ENCODE measurements around the gene CFAP20DC. TPM values are rescaled to one million over a fixed set of nuclear protein-coding genes. Genes with fewer than 3 reads are reported as not detected.

CFAP20DC gene
- total and polyA plus RNA-seq, 2 of the 8 experiments (the other 6 are each of a cell fraction or from before 2014, with no cell fraction given): 2.2 to 2.8 TPM

DNA sequence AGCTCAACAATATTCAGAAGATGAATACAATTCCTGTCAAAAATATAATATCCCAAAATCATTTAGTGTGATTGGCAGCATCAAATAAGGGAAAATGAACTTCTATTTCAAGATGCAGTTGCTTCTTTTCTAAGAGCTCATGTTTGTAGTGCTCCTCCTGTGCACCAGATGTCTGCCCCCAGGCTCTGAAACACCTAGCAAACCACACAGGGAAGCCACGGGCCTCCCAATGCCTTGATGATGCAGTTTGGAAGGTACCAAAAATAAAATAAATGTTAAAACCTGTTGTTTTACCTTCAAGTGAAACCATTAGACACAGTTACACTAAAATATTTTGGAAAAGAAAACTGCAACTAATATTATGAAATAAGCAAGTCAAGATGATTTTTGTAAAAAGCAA, 22.2 kb downstream of the CFAP20DC start:
- no peak overlapping the region for H3K14ac ChIP-seq (ENCODE audit: insufficient read length)
- no peak for FAIRE-seq
- TF ChIP-seq, protein P1, sequence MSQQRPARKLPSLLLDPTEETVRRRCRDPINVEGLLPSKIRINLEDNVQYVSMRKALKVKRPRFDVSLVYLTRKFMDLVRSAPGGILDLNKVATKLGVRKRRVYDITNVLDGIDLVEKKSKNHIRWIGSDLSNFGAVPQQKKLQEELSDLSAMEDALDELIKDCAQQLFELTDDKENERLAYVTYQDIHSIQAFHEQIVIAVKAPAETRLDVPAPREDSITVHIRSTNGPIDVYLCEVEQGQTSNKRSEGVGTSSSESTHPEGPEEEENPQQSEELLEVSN (IDR thresholded peaks at IDR 0.05): no peak
- TF ChIP-seq SP1 (IDR thresholded peaks at IDR 0.05; ENCODE audit: low read depth, low read length) (no peak), RNF2 (IDR thresholded peaks at IDR 0.05; ENCODE audit: borderline replicate concordance, low read depth, low read length, missing control alignments, poor library complexity, severe bottlenecking) (no peak), POLR2AphosphoS5 (IDR thresholded peaks at IDR 0.05; ENCODE audit: low read depth, low read length) (no peak), HDAC6 (IDR thresholded peaks at IDR 0.05; ENCODE audit: low read depth, low read length) (no peak), POU5F1 (IDR thresholded peaks at IDR 0.05; ENCODE audit: low read depth, low read length) (no peak)
- TF ChIP-seq, protein P2, sequence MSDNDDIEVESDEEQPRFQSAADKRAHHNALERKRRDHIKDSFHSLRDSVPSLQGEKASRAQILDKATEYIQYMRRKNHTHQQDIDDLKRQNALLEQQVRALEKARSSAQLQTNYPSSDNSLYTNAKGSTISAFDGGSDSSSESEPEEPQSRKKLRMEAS (IDR thresholded peaks at IDR 0.05): no peak

More for the DNA sequence above, 22.2 kb downstream of the CFAP20DC start:
- H3K79me2 ChIP-seq (ENCODE audit: control insufficient read depth in 1 of 2, insufficient read depth in 2 of 2, low read length in 2 of 2): no peaks in the 10 kb centered on the region
- H2AK5ac ChIP-seq (ENCODE audit: low read depth, low read length): no peak overlapping the region
- no peak overlapping the region for H2BK20ac ChIP-seq (ENCODE audit: low read length)
- no peak overlapping the region for H3K27ac ChIP-seq (ENCODE audit: low read depth, low read length)
- H3K4me2 ChIP-seq (ENCODE audit: insufficient read depth in 1 of 2, low read depth in 2 of 2, low read length in 2 of 2): no peak overlapping the region
- H2BK120ac ChIP-seq (replicated peaks; ENCODE audit: low read depth, low read length): no peak overlapping the region
- no peak overlapping the region for H3K9ac ChIP-seq (replicated peaks in 1 of 4; ENCODE audit: extremely low read depth in 1 of 4, low read depth in 3 of 4, low read length in 3 of 4)
- H3K23ac ChIP-seq (ENCODE audit: insufficient read length): no peak overlapping the region
- no peak overlapping the region for H3K18ac ChIP-seq (ENCODE audit: extremely low read depth, low read length)
- no peaks in the 10 kb centered on the region for H3K9me3 ChIP-seq (ENCODE audit: insufficient read depth in 2 of 2, low read depth in 1 of 2, low read length in 1 of 2)
- CTCF ChIA-PET (ENCODE audit: partially characterized antibody): interaction anchor here (1.0 kb wide), 1 partner anchor 398 kb away, joined by 3 read pairs; no protein-coding TSS in a partner anchor
- H3K4me3 ChIP-seq (ENCODE audit: extremely low read depth in 1 of 4, insufficient read depth in 2 of 4, low read depth in 3 of 4, low read length in 4 of 4): no peak overlapping the region
- no peak overlapping the region for H4K5ac ChIP-seq (ENCODE audit: insufficient read length, low read depth, low read length)
- no peak overlapping the region for H2AFZ ChIP-seq (ENCODE audit: low read length)
- no peak for DNase-seq (ENCODE audit: low read depth in 1 of 2, low spot score in 2 of 2)
- H3K79me1 ChIP-seq (ENCODE audit: low read depth, low read length): no peaks in the 10 kb centered on the region
- H4K8ac ChIP-seq (ENCODE audit: extremely low read depth, insufficient read depth, low read length): no peak overlapping the region
- no peak overlapping the region for H2BK5ac ChIP-seq (ENCODE audit: low read depth, low read length)
- 84% methylated on average over 1 of the region's 1 CpG; no CpG with 5 or more reads in 1 of the 2 experiments for WGBS, 2 experiments (ENCODE audit: extremely low coverage in 1 of 2, insufficient coverage in 1 of 2, insufficient read length in 1 of 2, insufficient replicate concordance in 2 of 2, low coverage in 1 of 2, low lambda C conversion rate in 2 of 2, missing lambda C conversion rate in 1 of 2)
- no peaks in the 10 kb centered on the region for H3K27me3 ChIP-seq (replicated peaks in 1 of 4; ENCODE audit: control insufficient read depth in 3 of 4, extremely low read depth in 1 of 4, insufficient read depth in 3 of 4, low read length in 3 of 4)
- H3K36me3 ChIP-seq (ENCODE audit: control insufficient read depth in 2 of 4, insufficient read depth in 4 of 4, low read length in 3 of 4): no peaks in the 10 kb centered on the region
- no peak overlapping the region for H2BK12ac ChIP-seq (ENCODE audit: low read depth, low read length)
- H3K56ac ChIP-seq (replicated peaks; ENCODE audit: insufficient read length, low read depth, low read length): no peak overlapping the region
- H4K91ac ChIP-seq (replicated peaks; ENCODE audit: insufficient read length, low read length): no peak overlapping the region
- no peak overlapping the region for H3K4ac ChIP-seq (replicated peaks; ENCODE audit: insufficient read length, low read depth, low read length)
- H3K23me2 ChIP-seq (ENCODE audit: low read depth, low read length): no peaks in the 10 kb centered on the region
- no peak overlapping the region for H2BK15ac ChIP-seq (ENCODE audit: low read length)
- POLR2A ChIA-PET (ENCODE audit: partially characterized antibody): no interaction called here
- no peaks in the 10 kb centered on the region; a peak in 2 of 7 replicates for H3K4me1 ChIP-seq (replicated peaks in 1 of 4; ENCODE audit: control insufficient read depth in 3 of 4, insufficient read depth in 4 of 4, low read length in 3 of 4)
- H4K20me1 ChIP-seq (replicated peaks in 1 of 2; ENCODE audit: control insufficient read depth in 1 of 2, insufficient read depth in 2 of 2, low read length in 2 of 2): no peaks in the 10 kb centered on the region

Data from H1 (cell line).